HG03342 (cell line): ENCODE results near the gene ETV4.
A peak's percentile ranks its signal among the peaks of the same experiment; 100 is the strongest.

ENCODE experiments used
- ATAC-seq: cut with Tn5 transposase; IDR thresholded peaks from one replicate; pipeline ENCODE4 v1.9.1; 2021; ENCODE audit warnings: mild to moderate bottlenecking, moderate library complexity; ENCODE audit not compliant: unreplicated experiment

ETV4 gene

GRCh38 chr17:43546319-43547188 lies at the start of gene ETV4:
Gene ETV4, minus strand, starts transcription at chr17:43546340. Its CDS starts 723 bp downstream, at chr17:43545617.
- ATAC-seq: peak; percentile 83

DNA sequence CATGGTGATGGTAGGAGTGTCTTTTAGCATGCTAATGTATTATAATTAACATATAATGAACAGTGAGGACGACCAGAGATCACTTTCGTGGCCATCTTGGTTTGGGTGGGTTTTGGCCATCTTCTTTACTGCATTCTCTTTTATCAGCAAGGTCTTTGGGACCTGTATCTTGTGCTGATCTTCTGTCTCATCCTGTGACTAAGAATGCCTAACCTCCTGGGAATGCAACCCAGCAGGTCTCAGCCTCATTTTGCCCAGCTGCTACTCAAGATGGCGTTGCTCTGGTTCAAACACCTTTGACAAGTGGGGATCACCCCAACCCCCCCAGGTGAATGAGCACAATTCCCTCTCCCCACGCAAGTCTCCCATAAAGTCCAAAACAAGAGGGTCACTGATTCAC lies 49.3 kb upstream of the ETV4 start:
- ATAC-seq: no peak

GRCh38 chr17:43591779-43592562 lies 45.8 kb upstream of the ETV4 start:
- ATAC-seq: no peak

GRCh38 chr17:43591001-43591400 lies 44.9 kb upstream of the ETV4 start:
- ATAC-seq: no peak

- no peak for ATAC-seq
Observed at GRCh38 chr17:43588664-43589435, 42.7 kb upstream of the ETV4 start.

GRCh38 chr17:43588121-43588520 lies 42.0 kb upstream of the ETV4 start:
- no peak for ATAC-seq

GRCh38 chr17:43587647-43588046 lies 41.5 kb upstream of the ETV4 start:
- no peak for ATAC-seq

DNA sequence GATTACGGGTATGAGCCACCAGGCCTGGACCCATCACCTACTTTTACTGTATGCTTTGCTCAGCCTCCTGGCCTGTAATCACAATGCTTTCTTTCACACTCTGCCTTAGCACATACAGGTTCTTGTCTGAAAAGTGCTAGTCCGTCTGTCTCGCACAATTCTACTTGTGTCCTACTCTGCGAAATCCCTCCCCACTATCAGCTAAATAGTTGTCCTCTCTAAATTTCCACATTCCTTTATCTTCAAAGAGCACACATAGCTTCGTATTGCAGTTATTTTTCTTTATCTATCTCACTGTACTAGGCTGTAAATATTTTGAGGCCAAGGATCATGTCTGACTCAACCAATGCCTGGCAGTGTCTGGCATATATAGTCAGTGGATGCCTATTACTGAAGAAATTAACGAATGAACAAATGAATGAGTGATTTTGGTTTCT lies 38.5 kb upstream of the ETV4 start:
- ATAC-seq: no peak

GRCh38 chr17:43583332-43583731 lies 37.2 kb upstream of the ETV4 start:
- no peak for ATAC-seq

GRCh38 chr17:43581613-43582012 lies 35.5 kb upstream of the ETV4 start:
- no peak for ATAC-seq

GRCh38 chr17:43581130-43581529 lies 35.0 kb upstream of the ETV4 start:
- no peak for ATAC-seq

- no peak for ATAC-seq
Observed at GRCh38 chr17:43579566-43580140, 33.5 kb upstream of the ETV4 start.

DNA sequence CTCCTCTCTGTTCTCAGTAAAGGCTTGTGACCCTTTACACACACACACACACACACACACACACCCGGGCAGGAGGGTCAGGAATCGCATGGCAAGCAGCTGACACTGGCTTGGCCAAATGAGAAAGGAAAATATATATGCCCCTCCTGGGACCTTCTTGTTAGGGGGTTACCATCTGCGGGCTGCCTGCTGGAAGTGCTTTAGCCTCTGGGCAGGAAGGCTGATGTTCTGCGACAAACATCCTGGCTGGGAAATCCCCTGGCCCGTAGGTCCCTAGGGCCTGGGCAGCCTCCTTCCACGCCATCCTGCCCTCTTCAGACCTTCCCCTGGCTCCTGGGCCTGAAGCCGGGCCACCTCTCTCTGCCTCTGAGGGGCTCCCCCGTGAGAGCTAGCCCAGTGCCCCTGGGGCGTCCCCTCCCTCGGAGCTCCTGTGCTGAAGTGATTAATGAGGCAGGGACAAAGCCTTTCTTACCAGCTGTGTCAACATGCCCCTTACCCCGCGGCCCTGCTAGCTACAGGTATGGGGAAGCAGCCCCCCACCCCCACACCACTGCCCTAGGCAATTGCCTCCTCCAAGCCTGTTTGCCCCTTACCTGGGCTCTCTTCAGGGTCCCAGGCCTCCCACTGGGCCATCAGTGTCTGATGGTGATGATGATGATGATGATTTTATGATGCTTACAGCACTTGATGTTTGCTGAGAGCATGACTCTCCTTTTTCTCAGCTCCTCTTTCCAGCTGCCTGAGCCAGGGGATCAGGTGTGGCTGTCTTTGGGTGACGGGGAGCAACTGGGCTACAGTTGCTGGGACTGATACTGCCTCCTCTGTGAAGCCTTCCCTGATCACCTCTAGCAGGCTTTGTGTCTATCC lies 32.8 kb upstream of the ETV4 start:
- ATAC-seq: peak; percentile 55

DNA sequence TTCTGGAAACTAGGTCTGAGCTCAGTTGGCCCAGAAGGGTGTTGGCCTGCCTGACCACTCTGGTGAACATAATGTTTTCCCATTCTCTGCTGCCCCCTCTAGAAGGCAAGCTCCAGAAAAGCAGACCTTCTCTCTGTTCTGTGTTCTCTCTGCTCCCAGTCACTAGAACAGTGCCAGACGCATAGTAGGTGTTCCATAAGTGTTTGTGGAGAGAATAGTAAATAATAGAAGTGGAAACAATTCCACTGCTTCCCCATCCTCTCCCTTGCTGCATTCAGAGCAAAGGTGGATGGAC lies 32.2 kb upstream of the ETV4 start:
- ATAC-seq: no peak

DNA sequence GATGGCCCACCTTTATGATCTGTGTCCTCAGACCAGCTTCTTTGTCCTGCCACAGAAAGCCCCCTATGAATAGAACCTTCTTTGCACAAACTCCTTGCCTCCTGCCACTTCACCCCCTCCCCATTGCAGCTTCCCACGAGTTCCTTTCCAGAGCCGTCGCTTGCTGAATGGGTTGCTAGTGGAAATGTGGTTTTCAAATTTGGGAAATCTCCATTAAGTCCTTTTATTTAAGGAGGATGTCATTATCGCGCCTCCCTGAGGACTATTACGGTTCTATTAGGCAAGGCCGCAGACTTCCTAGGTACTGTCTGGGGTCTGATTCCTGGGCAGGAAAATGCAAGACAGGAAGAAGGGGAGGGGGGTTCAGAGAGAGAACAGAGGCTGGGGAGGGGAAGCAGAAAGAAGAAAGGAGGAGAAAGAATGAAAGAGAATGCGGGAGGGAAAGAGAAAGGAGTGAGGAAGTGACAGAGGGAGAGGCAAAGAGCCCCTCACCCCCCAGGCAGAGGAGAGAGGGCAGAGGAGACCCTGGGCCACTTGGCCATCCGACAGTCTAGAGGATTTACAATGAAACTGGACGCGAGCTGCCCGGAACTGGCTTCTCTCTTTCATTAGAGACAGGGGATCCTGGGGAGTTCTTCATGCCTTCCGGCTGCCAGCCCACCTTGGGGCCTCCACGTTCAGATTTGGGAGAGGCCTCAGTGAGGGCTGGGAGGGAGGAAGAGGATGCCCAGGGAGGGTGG lies 31.7 kb upstream of the ETV4 start:
- ATAC-seq: no peak

DNA sequence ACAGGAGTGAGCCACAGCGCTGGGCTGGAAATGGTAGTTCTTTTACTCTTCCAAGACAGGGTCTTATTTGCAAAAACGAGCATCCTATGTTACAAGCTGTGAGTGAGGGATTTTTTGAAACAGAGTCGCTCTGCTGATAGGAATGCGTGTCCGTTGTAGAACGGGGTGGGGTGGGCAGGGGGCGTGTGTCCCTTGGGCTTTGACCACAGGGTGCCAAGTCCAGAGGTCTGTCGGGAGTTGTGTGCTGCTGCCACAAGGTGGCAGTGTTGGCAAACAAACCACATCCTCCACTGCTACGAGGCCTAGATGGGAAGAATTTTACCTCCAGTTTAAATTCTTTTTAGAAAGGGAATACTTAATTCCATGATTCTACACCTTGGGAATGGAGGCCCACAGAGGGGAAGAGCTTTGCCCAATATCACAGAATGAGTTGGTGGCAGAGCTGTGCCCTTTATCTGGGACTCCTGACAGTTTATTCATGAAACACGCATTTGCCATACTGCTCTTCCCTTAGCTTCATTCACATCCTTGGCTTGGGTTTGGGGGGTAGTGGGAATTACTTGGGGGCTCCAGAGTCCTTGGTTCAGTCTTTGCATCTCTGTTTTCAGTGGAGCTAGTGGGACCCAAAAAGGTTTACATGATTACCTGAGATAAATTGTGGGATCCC lies 30.6 kb upstream of the ETV4 start:
- ATAC-seq: no peak

- ATAC-seq: no peak
Observed at GRCh38 chr17:43574896-43575525, 28.9 kb upstream of the ETV4 start.

DNA sequence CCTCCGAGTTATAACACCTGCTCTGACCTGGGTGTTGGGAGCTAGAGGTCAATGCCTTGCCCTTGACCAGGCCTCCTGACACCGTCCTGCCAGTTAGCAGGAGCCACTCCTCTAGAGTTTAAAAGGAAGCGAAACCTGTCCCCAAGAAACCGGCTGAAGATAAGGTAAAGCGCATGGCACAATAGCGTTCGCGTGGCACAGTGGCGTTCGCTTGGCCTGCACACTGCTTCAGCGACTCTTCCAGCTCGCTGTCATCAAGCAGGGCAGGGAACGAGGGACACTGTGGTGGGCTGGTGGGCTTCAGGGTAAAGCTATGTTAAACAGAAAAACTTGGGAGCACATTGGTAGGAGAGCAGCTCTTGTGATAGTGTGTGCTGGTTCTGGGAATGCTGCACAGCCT lies 28.2 kb upstream of the ETV4 start:
- no peak for ATAC-seq
